HepG2 (cell line): ENCODE results near the gene NUDT3.

Experiments used
- CEBPB ChIP-seq: IDR thresholded peaks from 2 replicates; pipeline ENCODE4 v1.6.1; 2011; ENCODE audit warnings: low read depth, low read length, improper control_type of control experiment, borderline replicate concordance
- EZH2 ChIP-seq: conservative IDR thresholded peaks from 2 replicates; pipeline ENCODE4 v1.6.1; 2012; ENCODE audit warnings: mild to moderate bottlenecking, low read depth, low read length, moderate library complexity
- POLR2A ChIP-seq, 2 experiments: IDR thresholded peaks; 2 replicates each; pipeline ENCODE4 v1.6.1; 2011; ENCODE audit warnings: low read depth in 2 of 2, low read length in 2 of 2, mild to moderate bottlenecking in 1 of 2, moderate library complexity in 1 of 2; ENCODE audit not compliant: insufficient read depth in 1 of 2
- PREB ChIP-seq: sonication (generic); formaldehyde crosslinking; IDR thresholded peaks from 2 replicates; pipeline ENCODE4 v1.4.0; 2020; ENCODE audit warnings: missing genetic modification reagents
- ZNF644 ChIP-seq: IDR thresholded peaks from 2 replicates; pipeline ENCODE4 v1.6.1; 2016; ENCODE audit warnings: low read depth

GRCh38 chr6:34349211-34349610, 43.3 kb downstream of the NUDT3 start:
- TF ChIP-seq POLR2A (IDR thresholded peaks at IDR 0.05; ENCODE audit: insufficient read depth in 1 of 2, low read depth in 2 of 2, low read length in 2 of 2) (no peak), EZH2 (no peak), CEBPB (no peak), ZNF644 (no peak), PREB (no peak)
